EL (cell line): ENCODE results near the gene SLC35F4.
A peak's percentile ranks its signal among the peaks of the same experiment; 100 is the strongest.

Experiments
- DNase-seq: peaks from one replicate; pipeline ENCODE4 v3.0.0-alpha.2; 2016

SLC35F4 gene

GRCh38 chr14:57847706-57848105 is 18.2 kb downstream of the SLC35F4 start:
- no peak for DNase-seq

- DNase-seq: no peak
These were observed 18.8 kb downstream of the SLC35F4 start for GRCh38 chr14:57847096-57847495.

- no peak for DNase-seq
These were observed 19.3 kb downstream of the SLC35F4 start for GRCh38 chr14:57846596-57846995.

- no peak for DNase-seq
These were observed 19.9 kb downstream of the SLC35F4 start for GRCh38 chr14:57845802-57846531.

- DNase-seq: no peak
These were observed 20.6 kb downstream of the SLC35F4 start for GRCh38 chr14:57845316-57845715.

GRCh38 chr14:57837267-57837666 is 28.6 kb downstream of the SLC35F4 start:
- no peak for DNase-seq

- no peak for DNase-seq
These were observed 30.1 kb downstream of the SLC35F4 start for GRCh38 chr14:57835766-57836165.

- DNase-seq: no peak
These were observed 30.9 kb downstream of the SLC35F4 start for GRCh38 chr14:57834961-57835360.

GRCh38 chr14:57834001-57834598 is 31.8 kb downstream of the SLC35F4 start:
- DNase-seq: peak; percentile 0

GRCh38 chr14:57833323-57833722 is 32.6 kb downstream of the SLC35F4 start:
- DNase-seq: peak; percentile 91

GRCh38 chr14:57831981-57832380 is 33.9 kb downstream of the SLC35F4 start:
- DNase-seq: no peak

GRCh38 chr14:57828713-57829112 is 37.2 kb downstream of the SLC35F4 start:
- no peak for DNase-seq

GRCh38 chr14:57823015-57823660 is 42.8 kb downstream of the SLC35F4 start:
- DNase-seq: no peak

- DNase-seq: no peak
These were observed 43.8 kb downstream of the SLC35F4 start for GRCh38 chr14:57822081-57822480.

- no peak for DNase-seq
These were observed 45.3 kb downstream of the SLC35F4 start for GRCh38 chr14:57820581-57820980.

GRCh38 chr14:57818511-57818910 is 47.4 kb downstream of the SLC35F4 start:
- DNase-seq: no peak

GRCh38 chr14:57816568-57817284 is 49.2 kb downstream of the SLC35F4 start:
- no peak for DNase-seq

GRCh38 chr14:57814726-57815125 is 51.2 kb downstream of the SLC35F4 start:
- no peak for DNase-seq

- no peak for DNase-seq
These were observed 53.2 kb downstream of the SLC35F4 start for GRCh38 chr14:57812741-57813140.

GRCh38 chr14:57811998-57812546 is 53.8 kb downstream of the SLC35F4 start:
- no peak for DNase-seq

GRCh38 chr14:57809808-57810207 is 56.1 kb downstream of the SLC35F4 start:
- DNase-seq: no peak

- DNase-seq: no peak
These were observed 68.7 kb downstream of the SLC35F4 start for GRCh38 chr14:57797160-57797559.

GRCh38 chr14:57796556-57796955 is 69.3 kb downstream of the SLC35F4 start:
- no peak for DNase-seq
